Breast epithelium (tissue), 4 donors: Measurements from ENCODE around the gene DNM1. TPM values are rescaled to one million over a fixed set of nuclear protein-coding genes. Genes with fewer than 3 reads are reported as not detected.
A peak's percentile ranks its signal among the peaks of the same experiment; 100 is the strongest.

Experiments used
- DNase-seq, 2 donors: peaks; one replicate each; pipeline ENCODE4 v3.0.0-alpha.2; 2019; ENCODE audit warnings: low spot score in 2 of 2
- H3K27ac ChIP-seq, 2 donors: fragments of 200-600 bp; sonication (generic) in 1 of 2; one replicate each; pipeline ENCODE4 v1.5.1; 2016 to 2019; ENCODE audit warnings: mild to moderate bottlenecking in 1 of 2
- H3K27me3 ChIP-seq, 2 donors: fragments of 200-600 bp; sonication (generic) in 1 of 2; one replicate each; pipeline versions ENCODE4 v1.5.1 to v1.6.0; 2017 to 2019; ENCODE audit warnings: control low read depth in 1 of 2, mild to moderate bottlenecking in 1 of 2
- H3K36me3 ChIP-seq: fragments of 200-600 bp; one replicate; pipeline ENCODE4 v1.5.1; 2019
- H3K4me1 ChIP-seq, 2 donors: fragments of 200-600 bp; sonication (generic); one replicate each; pipeline ENCODE4 v1.5.1; 2016 to 2019; ENCODE audit warnings: control low read depth in 1 of 2
- H3K4me3 ChIP-seq, 3 donors: fragments of 200-600 bp; sonication (generic); 1 replicate in 2 of 3; 2 replicates in 1 of 3; pipeline ENCODE4 v1.5.1; 2016 to 2019; ENCODE audit warnings: mild to moderate bottlenecking in 3 of 3, moderate library complexity in 2 of 3
- H3K9me3 ChIP-seq, 2 donors: fragments of 200-600 bp; sonication (generic) in 1 of 2; one replicate each; pipeline ENCODE4 v1.5.1; 2016 to 2019; ENCODE audit warnings: control low read depth in 1 of 2
- POLR2A ChIP-seq: fragments of 450-650 bp; IDR thresholded peaks from one replicate; pipeline ENCODE4 v1.6.1; 2016; ENCODE audit warnings: antibody characterized with exemption, mild to moderate bottlenecking, moderate library complexity
- POLR2AphosphoS5 ChIP-seq, 3 donors: sonication (generic); formaldehyde crosslinking; IDR thresholded peaks; one replicate each; pipeline ENCODE4 v1.6.1; 2017; ENCODE audit warnings: antibody characterized with exemption in 3 of 3
- intact Hi-C: fragments of 100-400 bp; cut with DNase I; formaldehyde crosslinking; loops from one replicate; pipeline ENCODE4 v1.15.1; 2023; ENCODE audit warnings: low total_unique reads
- total RNA-seq, 3 donors: library from RNA; depleted of rRNA; stranded (reverse); fragments of >200 nt; gene quantifications; one replicate each; pipeline ENCODE4 v1.1.0, GENCODE V29; 2016
- TF ChIP-seq, protein P1 (sequence below), 3 donors: fragments of 450-650 bp; IDR thresholded peaks; one replicate each; pipeline ENCODE4 v1.5.1; 2016 to 2017; ENCODE audit warnings: antibody characterized with exemption in 3 of 3, mild to moderate bottlenecking in 3 of 3, moderate library complexity in 3 of 3

DNM1 gene
- total RNA-seq, 3 donors from 2014 or later, result 11.3 to 36.0 (median 12.5) TPM

DNA sequence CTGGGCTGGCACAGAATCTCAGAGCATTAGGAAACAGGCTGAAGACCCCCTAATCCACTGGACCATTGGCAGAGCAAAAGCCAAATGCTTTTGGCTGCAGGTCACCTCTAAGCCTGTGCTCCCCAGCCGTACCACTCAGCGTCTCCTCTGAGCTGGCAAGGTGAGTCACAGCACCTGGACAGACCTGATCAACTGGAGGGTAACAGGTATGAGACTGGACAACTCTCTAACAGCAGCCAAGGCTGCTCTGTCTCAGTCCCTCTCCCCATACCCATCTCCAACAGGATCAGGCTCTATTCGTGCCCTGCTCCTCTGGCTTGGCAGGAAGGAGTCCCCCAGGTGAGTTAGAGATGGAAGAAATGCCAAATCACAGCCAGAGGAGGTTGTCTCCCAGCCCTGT is 67.9 kb downstream of the DNM1 start:
- Histone ChIP-seq H3K27me3 (no peaks in the 10 kb centered on the region), H3K4me3 (no peak overlapping the region), H3K36me3 (no peaks in the 10 kb centered on the region), H3K27ac (peak overlapping the region; percentile 68 to 70), H3K9me3 (no peaks in the 10 kb centered on the region), H3K4me1 (peaks cover 0 to 10% of the 10 kb centered on the region in 2 donors)
- DNase-seq, result peak; percentile 48 to 57
- intact Hi-C loops, result no loop called here
- TF ChIP-seq, protein P1, sequence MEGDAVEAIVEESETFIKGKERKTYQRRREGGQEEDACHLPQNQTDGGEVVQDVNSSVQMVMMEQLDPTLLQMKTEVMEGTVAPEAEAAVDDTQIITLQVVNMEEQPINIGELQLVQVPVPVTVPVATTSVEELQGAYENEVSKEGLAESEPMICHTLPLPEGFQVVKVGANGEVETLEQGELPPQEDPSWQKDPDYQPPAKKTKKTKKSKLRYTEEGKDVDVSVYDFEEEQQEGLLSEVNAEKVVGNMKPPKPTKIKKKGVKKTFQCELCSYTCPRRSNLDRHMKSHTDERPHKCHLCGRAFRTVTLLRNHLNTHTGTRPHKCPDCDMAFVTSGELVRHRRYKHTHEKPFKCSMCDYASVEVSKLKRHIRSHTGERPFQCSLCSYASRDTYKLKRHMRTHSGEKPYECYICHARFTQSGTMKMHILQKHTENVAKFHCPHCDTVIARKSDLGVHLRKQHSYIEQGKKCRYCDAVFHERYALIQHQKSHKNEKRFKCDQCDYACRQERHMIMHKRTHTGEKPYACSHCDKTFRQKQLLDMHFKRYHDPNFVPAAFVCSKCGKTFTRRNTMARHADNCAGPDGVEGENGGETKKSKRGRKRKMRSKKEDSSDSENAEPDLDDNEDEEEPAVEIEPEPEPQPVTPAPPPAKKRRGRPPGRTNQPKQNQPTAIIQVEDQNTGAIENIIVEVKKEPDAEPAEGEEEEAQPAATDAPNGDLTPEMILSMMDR (IDR thresholded peaks at IDR 0.05), result peak in 1 of 3 donors; percentile 8
- TF ChIP-seq POLR2A, result no peak
- peak in 1 of 3 donors; percentile 15 for TF ChIP-seq POLR2AphosphoS5 (IDR thresholded peaks at IDR 0.05)

DNA sequence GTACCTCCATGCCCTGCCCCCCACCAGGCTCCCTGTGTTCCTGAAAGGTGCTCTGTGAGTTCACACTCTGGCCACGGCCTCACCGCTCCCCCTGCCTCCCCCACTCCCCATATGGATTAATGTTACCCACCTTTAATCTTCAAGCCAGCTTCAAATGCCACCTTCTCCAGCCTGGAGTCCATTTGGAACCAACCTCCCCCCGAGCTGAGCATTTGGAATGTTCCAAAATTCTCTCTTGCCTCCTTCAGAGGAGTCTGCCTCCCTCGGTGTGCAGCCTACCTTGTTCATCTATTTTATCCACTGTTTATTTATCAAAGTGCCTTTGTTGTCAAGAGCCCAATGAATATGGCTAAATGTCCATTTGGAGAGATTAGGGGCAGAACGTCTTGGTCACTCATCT is 68.3 kb downstream of the DNM1 start:
- intact Hi-C loops, result no loop called here
- TF ChIP-seq, protein P1 (IDR thresholded peaks at IDR 0.05), result no peak
- TF ChIP-seq POLR2A (no peak), POLR2AphosphoS5 (IDR thresholded peaks at IDR 0.05) (no peak)
- DNase-seq, result no peak
- no peaks in the 10 kb centered on the region for H3K9me3 ChIP-seq
- no peaks in the 10 kb centered on the region for H3K36me3 ChIP-seq
- no peaks in the 10 kb centered on the region for H3K27me3 ChIP-seq
- H3K4me3 ChIP-seq, result no peak overlapping the region
- peak overlapping the region; percentile 68 to 70 for H3K27ac ChIP-seq
- H3K4me1 ChIP-seq, result peaks cover 0 to 10% of the 10 kb centered on the region in 2 donors

DNA sequence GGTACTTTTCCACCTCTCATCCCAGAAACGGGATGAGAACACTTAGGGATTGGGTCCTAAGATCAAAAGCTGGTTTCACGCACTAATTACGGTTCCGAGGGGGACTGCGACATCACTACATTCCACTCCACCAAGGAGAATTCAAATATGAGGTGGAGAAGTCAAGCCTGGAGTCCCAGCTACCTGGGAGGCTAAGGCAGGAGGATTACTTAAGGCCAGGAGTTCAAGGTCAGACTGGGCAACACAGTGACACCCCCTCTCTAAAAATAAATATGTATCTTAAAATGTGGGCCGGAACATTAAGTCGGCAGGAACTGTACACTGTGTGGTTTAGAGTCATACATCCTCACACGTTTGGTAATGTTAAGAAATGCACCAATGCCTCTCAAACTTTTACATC is 71.1 kb downstream of the DNM1 start:
- intact Hi-C loops, result no loop called here
- peak overlapping the region; percentile 13 to 97 for H3K27ac ChIP-seq
- H3K4me3 ChIP-seq, result peak overlapping the region in 2 of 3 donors; percentile 94 to 95
- DNase-seq, result no peak
- H3K27me3 ChIP-seq, result no peaks in the 10 kb centered on the region
- H3K36me3 ChIP-seq, result no peaks in the 10 kb centered on the region
- TF ChIP-seq POLR2A (no peak), POLR2AphosphoS5 (IDR thresholded peaks at IDR 0.05) (no peak)
- TF ChIP-seq, protein P1 (IDR thresholded peaks at IDR 0.05), result no peak
- peaks cover 0 to 10% of the 10 kb centered on the region in 2 donors for H3K4me1 ChIP-seq
- H3K9me3 ChIP-seq, result no peaks in the 10 kb centered on the region

DNA sequence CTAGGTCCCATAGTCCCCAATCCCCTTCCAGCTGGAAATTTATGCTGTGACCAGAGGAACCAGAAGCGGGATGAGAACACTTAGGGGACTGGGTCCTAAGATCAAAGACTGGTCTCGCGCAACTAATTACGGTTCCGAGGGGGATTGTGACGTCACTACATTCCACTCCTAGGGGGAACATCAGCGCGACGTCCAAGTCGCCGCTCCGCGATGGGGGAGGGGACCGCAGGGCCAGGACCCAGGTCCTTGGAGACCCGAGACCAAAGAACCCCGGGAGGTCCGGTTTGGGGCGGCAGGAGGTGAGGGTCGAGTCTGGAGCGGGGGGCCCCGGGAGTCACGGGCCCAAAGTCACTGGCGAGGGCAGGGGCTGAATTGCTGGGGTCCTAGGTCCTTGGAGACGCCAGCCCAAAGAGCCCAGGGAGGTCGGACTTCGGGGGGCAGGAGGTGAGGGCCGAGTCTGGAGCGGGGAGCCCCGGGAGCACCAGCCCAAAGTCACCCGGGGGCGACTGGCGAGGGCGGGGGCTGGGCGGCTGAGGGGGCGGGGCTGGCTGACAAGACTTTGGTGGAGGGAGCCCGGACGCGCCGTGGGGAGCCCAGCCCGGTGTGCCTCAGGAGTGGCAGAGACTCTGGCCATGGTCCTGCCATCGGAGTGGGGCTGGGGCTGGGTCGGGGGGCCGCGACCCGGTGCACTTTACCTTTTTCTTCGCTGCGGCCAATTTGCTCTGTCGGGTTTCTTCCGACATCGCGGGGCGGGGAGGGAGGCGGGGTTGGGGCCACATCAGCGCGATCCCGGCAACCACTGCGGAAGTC is 72.2 kb downstream of the DNM1 start, which contains the start of gene GOLGA2:
GOLGA2 (minus strand) TSS at position 810 of the 810 bp plus-strand sequence; CDS start at position 779, 31 bp downstream.
- H3K27me3 ChIP-seq, result no peaks in the 10 kb centered on the region
- peak in 1 of 2 donors; percentile 49 for DNase-seq
- peaks cover 0 to 10% of the 10 kb centered on the region in 2 donors for H3K4me1 ChIP-seq
- H3K4me3 ChIP-seq, result peak within 1 kb of the TSS; percentile 76 to 95 (median 94)
- H3K27ac ChIP-seq, result peak within 1 kb of the TSS; percentile 95 to 97
- intact Hi-C loops, result loop anchor here (5.0 kb wide), 1 partner anchor 1952 kb away; no protein-coding TSS in a partner anchor
- TF ChIP-seq POLR2AphosphoS5 (IDR thresholded peaks at IDR 0.05), result peak in 2 of 3 donors; percentile 11 to 16
- TF ChIP-seq, protein P1 (IDR thresholded peaks at IDR 0.05), result no peak
- H3K36me3 ChIP-seq, result no peaks in the 10 kb centered on the region
- no peaks in the 10 kb centered on the region for H3K9me3 ChIP-seq

DNA sequence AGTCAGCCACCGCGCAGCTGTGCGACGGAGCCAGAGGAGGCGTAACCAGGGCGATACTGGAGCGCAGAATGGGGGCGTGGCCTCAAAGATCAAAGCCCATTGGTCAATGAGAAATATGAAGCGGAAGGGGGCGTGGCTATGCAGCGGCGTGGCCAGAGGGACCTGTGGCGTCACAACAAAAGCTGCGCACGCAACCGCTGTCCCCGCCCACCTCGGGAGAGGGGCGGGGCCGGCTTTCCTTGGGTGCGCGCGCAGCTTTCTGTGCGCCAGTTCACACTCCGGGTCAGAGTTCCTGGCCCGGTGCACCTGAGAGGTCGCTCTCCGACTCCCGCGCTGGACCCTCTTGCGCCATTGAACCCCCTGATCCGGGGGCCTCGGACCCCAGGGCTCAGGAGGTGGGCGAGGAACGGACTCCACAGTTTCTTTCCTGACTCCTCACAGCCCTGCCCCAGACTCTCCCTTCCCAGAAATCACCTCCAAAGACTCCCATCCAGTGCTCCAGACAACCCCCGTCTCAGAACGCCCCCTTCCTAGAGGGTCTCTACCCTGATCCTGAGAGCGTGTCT is 72.9 kb downstream of the DNM1 start, which contains the start of gene SWI5:
SWI5 (plus strand) TSS at position 269 of the 566 bp plus-strand sequence.
- H3K4me3 ChIP-seq, result peak within 1 kb of the TSS; percentile 76 to 95 (median 94)
- H3K27me3 ChIP-seq, result no peaks in the 10 kb centered on the region
- H3K4me1 ChIP-seq, result peaks cover 0 to 10% of the 10 kb centered on the region in 2 donors
- intact Hi-C loops, result loop anchor here (5.0 kb wide), 1 partner anchor 1951 kb away; no protein-coding TSS in a partner anchor
- H3K9me3 ChIP-seq, result no peaks in the 10 kb centered on the region
- DNase-seq, result peak; percentile 99 to 100
- H3K27ac ChIP-seq, result peak within 1 kb of the TSS; percentile 95 to 97
- H3K36me3 ChIP-seq, result no peaks in the 10 kb centered on the region
- TF ChIP-seq, protein P1 (IDR thresholded peaks at IDR 0.05), result no peak
- TF ChIP-seq POLR2AphosphoS5 (IDR thresholded peaks at IDR 0.05), result peak; percentile 73 to 94 (median 93)
- peak; percentile 98 for TF ChIP-seq POLR2A
